Measurements from ENCODE around the gene ITCH. TPM values are rescaled to one million over a fixed set of nuclear protein-coding genes. Genes with fewer than 3 reads are reported as not detected.
"Not testable (repeated sequence)": the region's sequence is repeated elsewhere in the genome, so short reads cannot be mapped to it uniquely, and the experiment has no call there.

The ITCH gene
- total RNA-seq, 4 donors from 2014 or later, result 35.2 to 82.8 (median 65.3) TPM

- H3K27ac ChIP-seq, result no peak overlapping the region
- intact Hi-C loops (cut with DNase I; ENCODE audit: low total_unique reads), result no loop called here
- WGBS, 2 donors (ENCODE audit: low coverage in 1 of 2), result 76 to 90% methylated on average over 3 of the region's 3 CpGs
These were observed 148.8 kb downstream of the ITCH start for GRCh38 chr20:34511891-34512265.

GRCh38 chr20:34512266-34512954, 149.3 kb downstream of the ITCH start:
- in situ Hi-C loops (cut with MboI; ENCODE audit: low pct_ligation_motif_present in 1 of 4, low pct_unique_long_range_greater_than_20kb in 1 of 4, low sequenced_read_pairs in 3 of 4) (loop anchor here in 2 of 4 donors (25.0 kb wide), 1 partner anchor 200 kb away; the partner anchor contains the start of gene AHCY (in 2 of the 2)), intact Hi-C loops (cut with DNase I; ENCODE audit: low total_unique reads) (no loop called here)
- H3K36me3 ChIP-seq, result peaks cover 0 to 18% (median 5%) of the 10 kb centered on the region in 4 donors
- no peak for TF ChIP-seq CTCF (IDR thresholded peaks at IDR 0.05)
- no peak for TF ChIP-seq EP300 (IDR thresholded peaks at IDR 0.05; ENCODE audit: low read depth)
- no peaks in the 10 kb centered on the region for H3K27me3 ChIP-seq
- peaks cover 0 to 23% (median 17%) of the 10 kb centered on the region in 4 donors for H3K4me1 ChIP-seq
- H3K9me3 ChIP-seq, result no peaks in the 10 kb centered on the region
- no peak for DNase-seq
- WGBS, 2 donors (ENCODE audit: low coverage in 1 of 2), result 78 to 86% methylated on average over 2 to 4 of the region's 4 CpGs
- H3K27ac ChIP-seq, result no peak overlapping the region
- H3K4me3 ChIP-seq, result no peak overlapping the region

More at GRCh38 chr20:34511891-34512265, 148.8 kb downstream of the ITCH start:
- H3K27me3 ChIP-seq, result no peaks in the 10 kb centered on the region
- DNase-seq, result no peak
- no peak overlapping the region for H3K4me3 ChIP-seq
- TF ChIP-seq POLR2AphosphoS5 (IDR thresholded peaks at IDR 0.05) (no peak), EP300 (IDR thresholded peaks at IDR 0.05; ENCODE audit: low read depth) (no peak), CTCF (IDR thresholded peaks at IDR 0.05) (no peak)
- H3K9me3 ChIP-seq, result no peaks in the 10 kb centered on the region
- H3K4me1 ChIP-seq, result peaks cover 0 to 18% (median 12%) of the 10 kb centered on the region in 4 donors
- in situ Hi-C loops (cut with MboI; ENCODE audit: low pct_ligation_motif_present in 1 of 4, low pct_unique_long_range_greater_than_20kb in 1 of 4, low sequenced_read_pairs in 3 of 4), result loop anchor here in 2 of 4 donors (25.0 kb wide), 1 partner anchor 200 kb away; the partner anchor contains the start of gene AHCY (in 2 of the 2)
- peaks cover 0 to 18% (median 6%) of the 10 kb centered on the region in 4 donors for H3K36me3 ChIP-seq

GRCh38 chr20:34512955-34513419, 149.9 kb downstream of the ITCH start:
- H3K4me3 ChIP-seq, result no peak overlapping the region
- TF ChIP-seq POLR2AphosphoS5 (IDR thresholded peaks at IDR 0.05), result no peak
- no peak for TF ChIP-seq CTCF (IDR thresholded peaks at IDR 0.05)
- TF ChIP-seq EP300 (IDR thresholded peaks at IDR 0.05; ENCODE audit: low read depth), result no peak
- TF ChIP-seq POLR2A (IDR thresholded peaks at IDR 0.05), result no peak
- H3K9me3 ChIP-seq, result no peaks in the 10 kb centered on the region
- in situ Hi-C loops (cut with MboI; ENCODE audit: low pct_ligation_motif_present in 1 of 4, low pct_unique_long_range_greater_than_20kb in 1 of 4, low sequenced_read_pairs in 3 of 4) (loop anchor here in 2 of 4 donors (25.0 kb wide), 1 partner anchor 201 kb away; the partner anchor contains the start of gene AHCY (in 2 of the 2)), intact Hi-C loops (cut with DNase I; ENCODE audit: low total_unique reads) (no loop called here)
- no peak for DNase-seq
- H3K27me3 ChIP-seq, result no peaks in the 10 kb centered on the region
- no peak overlapping the region for H3K27ac ChIP-seq
- H3K36me3 ChIP-seq, result peaks cover 0 to 15% (median 3%) of the 10 kb centered on the region in 4 donors
- peaks cover 5 to 26% (median 22%) of the 10 kb centered on the region in 4 donors for H3K4me1 ChIP-seq

- DNase-seq; H3K36me3 ChIP-seq; H3K27ac ChIP-seq; H3K4me3 ChIP-seq; H3K9me3 ChIP-seq; intact Hi-C loops (cut with DNase I; ENCODE audit: low total_unique reads); H3K27me3 ChIP-seq: not testable (repeated sequence)
- WGBS, 2 donors (ENCODE audit: low coverage in 1 of 2), result 94 to 97% methylated on average over 10 to 17 of the region's 17 CpGs
- in situ Hi-C loops (cut with MboI; ENCODE audit: low pct_ligation_motif_present in 1 of 4, low pct_unique_long_range_greater_than_20kb in 1 of 4, low sequenced_read_pairs in 3 of 4), result loop anchor here in 2 of 4 donors (25.0 kb wide), 1 partner anchor 202 kb away; the partner anchor contains the start of gene AHCY (in 2 of the 2)
- peaks cover 6 to 36% (median 24%) of the 10 kb centered on the region in 4 donors for H3K4me1 ChIP-seq
These were observed 151.0 kb downstream of the ITCH start for GRCh38 chr20:34514034-34514433.

All from transverse colon (tissue), 4 donors.